ENCODE measurements around the gene ATRIP.

GRCh38 chr3:48435774-48436476, 10.6 kb upstream of the ATRIP start:
- TF ChIP-seq CTCF (IDR thresholded peaks at IDR 0.05) (peak; percentile 100), ZFX (IDR thresholded peaks at IDR 0.05; ENCODE audit: borderline replicate concordance) (no peak)

All from 22Rv1 (cell line).